ENCODE measurements around the gene TRIM40.

Gene TRIM40

GRCh38 chr6:30149858-30150550 lies 14.1 kb downstream of the TRIM40 start:
- peak; percentile 41 for DNase-seq

GRCh38 chr6:30150671-30151395 lies 14.9 kb downstream of the TRIM40 start:
- peak; percentile 26 for DNase-seq

GRCh38 chr6:30151580-30151979 lies 15.6 kb downstream of the TRIM40 start:
- no peak for DNase-seq

- DNase-seq, result no peak
Measured at GRCh38 chr6:30152016-30152673, 16.2 kb downstream of the TRIM40 start.

- DNase-seq, result no peak
Measured at GRCh38 chr6:30152910-30153610, 17.1 kb downstream of the TRIM40 start.

- DNase-seq, result no peak
Measured at GRCh38 chr6:30154061-30154460, 18.1 kb downstream of the TRIM40 start.

GRCh38 chr6:30154709-30155519 lies 19.0 kb downstream of the TRIM40 start:
- peak; percentile 92 for DNase-seq

- DNase-seq, result no peak
Measured at GRCh38 chr6:30155520-30156261, 19.8 kb downstream of the TRIM40 start.

- DNase-seq, result peak; percentile 70
Measured at GRCh38 chr6:30156262-30156599, 20.3 kb downstream of the TRIM40 start.

GRCh38 chr6:30156774-30157173 lies 20.8 kb downstream of the TRIM40 start:
- no peak for DNase-seq

GRCh38 chr6:30157581-30157980 lies 21.6 kb downstream of the TRIM40 start:
- peak; percentile 37 for DNase-seq

GRCh38 chr6:30157999-30158398 lies 22.1 kb downstream of the TRIM40 start:
- DNase-seq, result no peak

GRCh38 chr6:30158475-30159040 lies 22.6 kb downstream of the TRIM40 start:
- DNase-seq, result no peak

GRCh38 chr6:30160008-30160784 lies 24.3 kb downstream of the TRIM40 start:
- DNase-seq, result no peak

GRCh38 chr6:30160785-30161531 lies 25.0 kb downstream of the TRIM40 start, which contains the start of gene TRIM10:
TSS of gene TRIM10 (minus strand) at chr6:30161211. CDS start at chr6:30160858, 353 bp downstream.
- no peak for DNase-seq

- DNase-seq, result no peak
Measured at GRCh38 chr6:30162265-30163089, 26.5 kb downstream of the TRIM40 start.

GRCh38 chr6:30163090-30163917 lies 27.4 kb downstream of the TRIM40 start, which contains the start of gene TRIM15:
TSS of gene TRIM15 (plus strand) at chr6:30163546. CDS start at chr6:30163685, 139 bp downstream.
- no peak for DNase-seq

Measured in fibroblast of skin of back (primary cell).